Iris pigment epithelial cell (primary cell): ENCODE results near the gene TRIM14.
"Not testable (repeated sequence)": the region's sequence is repeated elsewhere in the genome, so short reads cannot be mapped to it uniquely, and the experiment has no call there.

ENCODE experiments used
- DNase-seq: peaks from one replicate; pipeline ENCODE4 v3.0.0-alpha.2; 2011; ENCODE audit warnings: low read depth

Gene TRIM14

GRCh38 chr9:98046180-98046543 is 72.9 kb downstream of the TRIM14 start:
- DNase-seq: no peak

GRCh38 chr9:98045234-98046179 is 73.5 kb downstream of the TRIM14 start:
- DNase-seq: no peak

- no peak for DNase-seq
Measured at GRCh38 chr9:98043915-98044314, 75.1 kb downstream of the TRIM14 start.

GRCh38 chr9:98040212-98040611 is 78.8 kb downstream of the TRIM14 start:
- no peak for DNase-seq

- DNase-seq: peak; percentile 41
Measured at GRCh38 chr9:98039607-98040017, 79.4 kb downstream of the TRIM14 start.

- no peak for DNase-seq
Measured at GRCh38 chr9:98038958-98039357, 80.1 kb downstream of the TRIM14 start.

- DNase-seq: peak; percentile 36
Measured at GRCh38 chr9:98037357-98037756, 81.7 kb downstream of the TRIM14 start.

GRCh38 chr9:98034593-98035546 is 84.2 kb downstream of the TRIM14 start:
- peak; percentile 80 for DNase-seq

GRCh38 chr9:98031935-98032334 is 87.1 kb downstream of the TRIM14 start:
- DNase-seq: peak; percentile 81

GRCh38 chr9:98031169-98031568 is 87.9 kb downstream of the TRIM14 start:
- DNase-seq: no peak

- DNase-seq: no peak
Measured at GRCh38 chr9:98024702-98025101, 94.3 kb downstream of the TRIM14 start.

GRCh38 chr9:98022447-98022846 is 96.6 kb downstream of the TRIM14 start:
- peak; percentile 49 for DNase-seq

GRCh38 chr9:98021306-98022040 is 97.5 kb downstream of the TRIM14 start:
- DNase-seq: no peak

- DNase-seq: no peak
Measured at GRCh38 chr9:98020476-98021145, 98.4 kb downstream of the TRIM14 start.

- DNase-seq: not testable (repeated sequence)
Measured at GRCh38 chr9:98019869-98020268, 99.2 kb downstream of the TRIM14 start.
